Muscle of leg (tissue), 11 donors: ENCODE measurements around the gene SERGEF. TPM values are rescaled to one million over a fixed set of nuclear protein-coding genes. Genes with fewer than 3 reads are reported as not detected.

Experiments
- DNase-seq: peaks from one replicate; pipeline ENCODE4 v3.0.0; 2013
- H3K27ac ChIP-seq: one replicate; pipeline ENCODE4 v1.5.1; 2013; ENCODE audit warnings: mild to moderate bottlenecking, low read length, control low read depth
- H3K27me3 ChIP-seq: one replicate; pipeline ENCODE4 v1.6.1; 2013; ENCODE audit warnings: low read length; ENCODE audit not compliant: control insufficient read depth, insufficient read depth
- H3K36me3 ChIP-seq: one replicate; pipeline ENCODE4 v1.6.1; 2013; ENCODE audit warnings: low read length; ENCODE audit not compliant: control insufficient read depth, insufficient read depth
- H3K4me1 ChIP-seq: one replicate; pipeline ENCODE4 v1.6.1; 2013; ENCODE audit warnings: low read length; ENCODE audit not compliant: control insufficient read depth, insufficient read depth
- H3K4me3 ChIP-seq: one replicate; pipeline ENCODE4 v1.5.1; 2013; ENCODE audit warnings: low read length, control low read depth
- H3K9me3 ChIP-seq: replicated peaks from 2 replicates; pipeline ENCODE4 v1.6.1; 2013; ENCODE audit warnings: low read depth, low read length; ENCODE audit not compliant: control insufficient read depth
- WGBS: methylation state at CpG from one replicate; pipeline ENCODE4 v1.1.5; 2013; ENCODE audit warnings: missing lambda C conversion rate; ENCODE audit not compliant: insufficient coverage; 5-methylcytosine and 5-hydroxymethylcytosine counted together
- polyA plus RNA-seq, 8 donors: library from polyadenylated mRNA; unstranded; fragments of 120-200 nt; gene quantifications; one replicate each; pipeline versions ENCODE4 v1.2.1 to v1.2.3, GENCODE V29; 2013; ENCODE audit warnings: inconsistent platforms in 1 of 8, low replicate concordance in 1 of 8; ENCODE audit not compliant: insufficient read length in 8 of 8, insufficient read depth in 1 of 8
- total RNA-seq: library from RNA; stranded (reverse); fragments of 120-200 nt; gene quantifications from one replicate; pipeline ENCODE4 v1.2.4, GENCODE V29; 2013

SERGEF gene
- total and polyA plus RNA-seq, 9 donors, result 8.8 to 15.7 (median 11.9) TPM

DNA sequence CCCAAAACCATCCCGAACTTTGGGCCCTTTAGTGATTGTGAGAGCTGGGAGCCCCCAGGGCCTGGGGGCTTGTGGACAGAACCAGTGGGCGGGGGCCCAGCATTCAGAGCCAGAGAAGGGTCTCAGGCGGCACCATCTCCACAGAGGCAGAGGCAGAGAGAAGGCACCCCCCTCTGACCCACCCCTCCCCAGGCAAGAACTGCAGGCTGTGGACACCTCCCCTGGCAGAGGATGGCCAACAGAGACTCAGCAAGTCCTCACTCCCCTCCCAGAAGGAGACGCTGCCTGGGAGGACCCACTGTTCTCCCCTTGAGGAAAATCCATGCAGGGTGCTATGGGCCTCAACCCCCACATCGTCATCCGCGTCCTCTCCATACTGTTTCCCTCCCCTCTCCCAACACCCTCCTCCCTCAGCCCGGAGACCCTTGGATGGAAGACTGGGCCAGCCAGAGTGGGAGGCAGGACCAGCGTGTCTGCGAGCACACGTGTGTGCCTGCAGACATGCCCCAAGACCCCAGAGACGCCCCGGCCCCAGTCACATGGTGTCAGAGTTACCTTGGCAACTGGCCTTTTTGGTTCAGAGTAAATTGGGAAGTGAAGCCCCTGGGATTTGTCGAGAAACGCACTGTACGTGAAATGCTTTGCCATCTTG is 235.6 kb downstream of the SERGEF start:
- no peaks in the 10 kb centered on the region for H3K27me3 ChIP-seq
- H3K27ac ChIP-seq, result no peak overlapping the region
- H3K9me3 ChIP-seq, result no peaks in the 10 kb centered on the region
- DNase-seq, result no peak
- WGBS, result 67% methylated on average over 13 of the region's 16 CpGs
- H3K36me3 ChIP-seq, result no peaks in the 10 kb centered on the region
- H3K4me3 ChIP-seq, result no peak overlapping the region
- H3K4me1 ChIP-seq, result no peaks in the 10 kb centered on the region

DNA sequence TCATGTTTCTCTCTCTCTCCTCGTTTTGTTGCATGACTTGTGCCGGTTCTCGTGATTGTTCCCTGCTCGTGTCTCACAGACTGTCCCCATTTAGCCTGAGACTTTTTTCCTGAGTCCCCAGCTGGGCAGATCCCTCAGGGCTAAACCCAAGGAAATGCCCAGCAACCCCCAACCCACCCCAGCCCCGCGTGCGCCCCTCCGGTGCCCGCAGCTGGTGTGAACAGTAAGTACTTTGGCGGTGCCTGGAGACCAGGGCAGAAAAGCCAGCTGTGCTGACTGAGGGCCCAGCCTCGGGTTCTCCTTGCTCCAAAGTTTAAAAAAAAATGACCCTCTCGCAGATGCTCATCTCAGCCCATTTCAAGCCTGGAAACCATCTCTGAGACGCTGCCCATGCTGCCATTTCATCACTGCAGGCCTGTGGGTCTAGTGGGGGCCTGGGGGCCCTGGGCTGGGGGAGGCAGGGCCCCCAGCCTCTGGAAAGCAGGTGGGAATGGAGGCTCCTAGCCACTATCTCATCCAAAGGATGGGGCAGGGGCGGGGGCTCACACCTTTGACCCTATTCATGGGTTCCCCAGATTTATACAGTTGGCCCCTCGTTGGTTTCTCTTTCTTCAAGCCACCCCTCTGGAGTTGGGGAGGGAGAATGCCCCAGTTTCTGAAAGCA is 236.5 kb downstream of the SERGEF start:
- DNase-seq, result no peak

DNA sequence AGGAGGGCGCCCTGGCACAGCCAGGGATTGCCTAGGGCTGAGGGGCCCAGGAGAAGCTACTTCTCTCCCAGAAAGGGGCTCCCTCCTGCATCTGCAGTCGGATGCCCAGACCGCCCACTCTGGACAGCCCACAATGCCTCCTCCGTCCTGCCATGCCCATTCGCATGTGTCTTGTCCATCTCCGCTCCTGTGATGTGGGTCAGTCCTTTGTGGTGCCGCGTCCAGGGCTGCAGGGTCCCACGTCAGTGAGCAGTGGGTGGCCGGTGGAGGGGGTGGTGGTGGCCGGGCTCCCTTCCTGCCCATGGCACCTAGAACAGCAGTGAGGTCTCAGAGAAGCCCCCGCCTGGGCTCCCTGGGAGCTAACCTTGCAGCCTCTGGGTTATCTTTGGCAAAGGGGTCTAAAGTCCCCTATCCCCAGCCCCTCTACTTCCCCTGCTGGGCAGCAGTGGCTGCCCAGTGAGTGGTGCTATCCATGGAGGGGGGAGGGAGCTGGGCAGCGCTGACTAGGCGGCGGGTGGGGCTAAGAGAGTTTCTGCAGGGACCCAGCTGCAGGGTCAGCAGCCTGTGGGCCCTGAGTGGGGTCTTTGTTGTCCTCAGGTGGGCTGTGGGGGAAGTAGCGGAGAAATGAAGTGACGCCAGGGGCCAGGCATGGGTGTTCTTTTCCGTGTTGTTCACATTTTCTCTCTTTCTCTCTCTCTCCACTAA is 237.2 kb downstream of the SERGEF start:
- Histone ChIP-seq H3K27ac (no peak overlapping the region), H3K4me1 (no peaks in the 10 kb centered on the region), H3K36me3 (no peaks in the 10 kb centered on the region), H3K27me3 (no peaks in the 10 kb centered on the region), H3K4me3 (no peak overlapping the region), H3K9me3 (no peaks in the 10 kb centered on the region)
- WGBS, result 62% methylated on average over 10 of the region's 18 CpGs
- DNase-seq, result no peak

More for the DNA sequence above, 236.5 kb downstream of the SERGEF start:
- no peaks in the 10 kb centered on the region for H3K4me1 ChIP-seq
- WGBS, result 54% methylated on average over 11 of the region's 15 CpGs
- no peak overlapping the region for H3K27ac ChIP-seq
- no peaks in the 10 kb centered on the region for H3K27me3 ChIP-seq
- no peak overlapping the region for H3K4me3 ChIP-seq
- H3K36me3 ChIP-seq, result no peaks in the 10 kb centered on the region
- H3K9me3 ChIP-seq, result no peaks in the 10 kb centered on the region

DNA sequence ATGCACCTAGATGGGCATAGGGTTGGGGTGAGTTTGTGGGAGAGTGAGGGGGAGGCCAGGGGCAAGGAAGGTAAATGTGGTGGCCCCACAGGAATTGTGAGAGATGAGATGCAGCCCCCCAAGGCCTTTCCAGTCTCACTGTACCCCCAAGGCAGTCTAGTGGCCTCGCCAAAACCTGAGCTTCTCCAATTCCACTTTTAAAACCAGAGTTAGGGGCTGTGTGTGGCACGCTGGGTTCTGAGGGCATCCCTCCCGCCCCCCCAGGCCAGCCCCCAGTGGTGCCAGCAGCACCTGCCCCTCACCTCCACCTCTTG is 237.9 kb downstream of the SERGEF start:
- Histone ChIP-seq H3K4me3 (no peak overlapping the region), H3K27me3 (no peaks in the 10 kb centered on the region), H3K4me1 (no peaks in the 10 kb centered on the region), H3K27ac (no peak overlapping the region), H3K9me3 (no peaks in the 10 kb centered on the region), H3K36me3 (no peaks in the 10 kb centered on the region)
- WGBS, result no CpG with 5 or more reads among the region's 3 CpGs
- no peak for DNase-seq

DNA sequence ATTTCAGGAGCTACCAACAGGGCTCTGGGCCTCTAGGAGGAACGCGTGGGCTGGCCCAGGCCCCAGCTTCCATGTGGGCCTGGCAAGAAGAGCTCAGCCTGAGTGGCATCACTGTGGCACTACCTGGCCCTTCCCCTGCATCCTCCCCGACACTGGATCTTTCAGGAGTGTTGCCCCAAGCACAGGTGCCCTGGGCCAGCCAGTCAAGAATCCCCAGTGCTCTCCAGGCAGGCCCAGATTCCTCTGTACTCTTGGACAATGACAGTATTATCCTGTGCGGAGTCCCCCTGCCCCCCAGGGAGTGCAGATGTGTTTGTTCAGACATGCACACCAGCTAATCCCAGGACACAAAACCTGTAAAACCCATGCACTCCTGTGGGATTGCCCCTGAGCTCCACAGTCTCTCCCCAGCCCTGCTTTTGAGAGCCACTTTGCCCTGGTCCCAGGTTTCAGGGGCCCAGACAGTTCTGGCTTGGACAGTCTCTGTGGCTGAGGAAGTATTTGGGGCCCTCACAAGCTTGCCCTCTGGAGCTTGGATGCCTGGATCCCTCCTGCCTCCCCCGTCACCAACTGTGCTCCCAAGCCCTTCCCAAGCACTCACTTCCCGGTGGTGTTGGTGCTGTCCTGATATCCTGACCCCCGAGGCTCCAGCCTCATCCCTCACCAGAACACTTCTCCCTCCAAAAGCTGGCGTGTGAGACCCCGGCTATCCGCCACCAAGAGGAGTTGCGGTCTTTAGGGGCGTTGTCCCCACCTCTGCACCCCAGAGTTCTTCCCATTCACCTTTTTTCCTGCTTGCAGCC is 238.4 kb downstream of the SERGEF start:
- H3K27ac ChIP-seq, result no peak overlapping the region
- H3K9me3 ChIP-seq, result no peaks in the 10 kb centered on the region
- WGBS, result 89% methylated on average over 11 of the region's 12 CpGs
- H3K27me3 ChIP-seq, result no peaks in the 10 kb centered on the region
- no peaks in the 10 kb centered on the region for H3K4me1 ChIP-seq
- no peaks in the 10 kb centered on the region for H3K36me3 ChIP-seq
- no peak overlapping the region for H3K4me3 ChIP-seq
- no peak for DNase-seq

DNA sequence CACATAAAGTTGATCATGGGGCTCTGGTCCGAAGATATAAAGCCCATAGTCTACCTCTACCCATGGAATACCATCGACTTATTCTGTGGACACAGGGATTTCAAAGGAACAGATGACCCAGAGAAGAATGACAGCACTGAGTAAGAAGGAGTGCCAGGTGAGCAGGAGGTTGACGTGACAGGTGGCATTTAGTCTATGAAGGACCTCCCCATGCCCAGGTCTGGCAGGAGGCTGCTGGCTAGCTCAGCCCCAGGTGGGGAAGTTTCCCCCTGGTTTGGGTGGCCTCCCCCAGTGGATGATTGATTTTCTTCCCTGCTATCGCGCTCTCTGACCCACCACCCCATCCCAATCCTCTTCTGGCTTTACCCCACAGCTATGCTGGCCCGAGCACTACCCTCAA is 239.2 kb downstream of the SERGEF start:
- WGBS, result 100% methylated on average over 1 of the region's 6 CpGs
- no peaks in the 10 kb centered on the region for H3K9me3 ChIP-seq
- H3K36me3 ChIP-seq, result no peaks in the 10 kb centered on the region
- H3K27me3 ChIP-seq, result no peaks in the 10 kb centered on the region
- no peaks in the 10 kb centered on the region for H3K4me1 ChIP-seq
- no peak for DNase-seq
- H3K4me3 ChIP-seq, result no peak overlapping the region
- H3K27ac ChIP-seq, result no peak overlapping the region

DNA sequence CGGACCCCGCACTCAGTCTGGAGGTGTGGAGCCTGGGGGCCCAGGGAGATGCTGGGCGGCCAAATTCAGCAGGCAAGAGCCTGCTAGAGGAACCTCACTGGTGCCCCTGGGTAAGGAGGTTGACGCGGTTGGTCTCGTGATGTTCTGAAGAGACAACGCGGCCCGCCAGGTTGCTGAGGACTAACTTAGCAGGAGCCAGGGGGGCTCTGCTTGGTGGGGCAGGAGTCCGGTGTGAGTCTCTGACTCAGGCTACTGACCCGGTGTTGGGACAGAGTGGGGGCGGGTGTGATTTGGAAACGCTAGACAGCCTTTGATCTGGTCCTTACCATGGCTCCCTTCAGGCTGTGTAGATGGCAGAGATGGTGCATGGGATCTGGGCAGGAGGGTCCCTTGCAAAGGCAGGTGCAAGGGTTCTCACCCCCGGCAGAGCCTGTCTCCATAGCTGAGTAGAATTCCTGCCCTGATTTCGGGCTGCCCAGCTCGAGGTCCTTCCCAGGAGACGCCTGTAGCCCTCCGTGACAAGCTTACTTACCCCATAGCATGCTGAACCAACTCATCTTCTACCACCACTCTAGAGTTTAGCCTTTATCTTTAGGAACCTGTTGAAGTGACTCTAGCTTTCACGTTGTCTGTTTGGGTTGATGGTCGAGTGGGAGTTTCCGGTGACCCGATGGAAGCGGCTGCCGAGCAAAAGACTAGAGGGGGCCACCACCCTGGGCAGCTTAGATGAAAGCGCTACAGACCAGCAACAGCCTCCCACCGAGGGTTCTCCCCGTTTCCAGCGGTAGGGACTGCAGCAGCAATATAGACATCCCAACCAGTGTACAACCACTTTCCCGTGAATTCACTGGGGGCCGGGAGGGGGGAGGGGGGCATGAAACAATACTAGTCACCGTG is 239.9 kb downstream of the SERGEF start:
- H3K36me3 ChIP-seq, result no peaks in the 10 kb centered on the region
- WGBS, result 94% methylated on average over 21 of the region's 31 CpGs
- H3K27ac ChIP-seq, result no peak overlapping the region
- no peak overlapping the region for H3K4me3 ChIP-seq
- no peaks in the 10 kb centered on the region for H3K9me3 ChIP-seq
- H3K4me1 ChIP-seq, result no peaks in the 10 kb centered on the region
- DNase-seq, result no peak
- H3K27me3 ChIP-seq, result no peaks in the 10 kb centered on the region

DNA sequence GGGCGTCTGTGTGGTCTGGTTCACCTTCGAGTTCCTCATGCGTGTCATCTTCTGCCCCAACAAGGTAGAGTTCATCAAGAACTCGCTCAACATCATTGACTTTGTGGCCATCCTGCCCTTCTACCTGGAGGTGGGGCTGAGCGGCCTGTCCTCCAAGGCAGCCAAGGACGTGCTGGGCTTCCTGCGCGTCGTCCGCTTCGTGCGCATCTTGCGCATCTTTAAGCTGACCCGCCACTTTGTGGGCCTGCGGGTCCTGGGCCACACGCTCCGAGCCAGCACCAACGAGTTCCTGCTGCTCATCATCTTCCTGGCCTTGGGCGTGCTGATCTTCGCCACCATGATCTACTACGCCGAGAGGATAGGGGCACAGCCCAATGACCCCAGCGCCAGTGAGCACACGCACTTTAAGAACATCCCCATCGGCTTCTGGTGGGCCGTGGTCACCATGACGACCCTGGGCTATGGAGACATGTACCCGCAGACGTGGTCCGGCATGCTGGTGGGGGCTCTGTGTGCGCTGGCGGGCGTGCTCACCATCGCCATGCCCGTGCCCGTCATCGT is 240.9 kb downstream of the SERGEF start:
- 96% methylated on average over 37 of the region's 37 CpGs for WGBS
- Histone ChIP-seq H3K27ac (no peak overlapping the region), H3K4me3 (no peak overlapping the region), H3K27me3 (no peaks in the 10 kb centered on the region), H3K36me3 (no peaks in the 10 kb centered on the region), H3K9me3 (no peaks in the 10 kb centered on the region), H3K4me1 (no peaks in the 10 kb centered on the region)
- DNase-seq, result no peak

DNA sequence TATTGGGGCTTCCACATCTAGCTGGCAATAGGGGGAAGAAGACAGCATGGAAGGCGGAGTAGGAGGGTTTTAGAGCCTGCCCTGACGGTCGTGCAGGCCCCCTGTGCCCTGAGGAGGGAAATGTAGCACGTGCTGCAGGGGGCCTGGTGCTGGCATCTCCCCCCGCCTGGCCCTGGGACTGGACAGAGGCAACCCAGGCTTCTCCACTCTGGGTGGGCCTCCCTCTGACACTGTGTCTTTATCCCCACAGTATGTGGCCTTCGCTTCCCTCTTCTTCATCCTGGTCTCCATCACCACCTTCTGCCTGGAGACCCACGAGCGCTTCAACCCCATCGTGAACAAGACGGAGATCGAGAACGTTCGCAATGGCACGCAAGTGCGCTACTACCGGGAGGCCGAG is 241.4 kb downstream of the SERGEF start:
- Histone ChIP-seq H3K27ac (no peak overlapping the region), H3K36me3 (no peaks in the 10 kb centered on the region), H3K9me3 (no peaks in the 10 kb centered on the region), H3K4me1 (no peaks in the 10 kb centered on the region), H3K4me3 (no peak overlapping the region), H3K27me3 (no peaks in the 10 kb centered on the region)
- 91% methylated on average over 17 of the region's 17 CpGs for WGBS
- DNase-seq, result no peak
